Caki2 (cell line): ENCODE results near the gene PCDHGA11. TPM values are rescaled to one million over a fixed set of nuclear protein-coding genes. Genes with fewer than 3 reads are reported as not detected.
"Not testable (repeated sequence)": the region's sequence is repeated elsewhere in the genome, so short reads cannot be mapped to it uniquely, and the experiment has no call there.

Source experiments
- DNase-seq: peaks from one replicate; pipeline ENCODE4 v3.0.0-alpha.2; 2015; ENCODE audit warnings: low read depth
- in situ Hi-C: cut with HindIII; loops from 2 replicates; pipeline ENCODE4 v1.10.0; 2016; ENCODE audit warnings: low sequenced_read_pairs, low pct_unique_long_range_greater_than_20kb, mixed read lengths
- total RNA-seq: library from RNA; depleted of rRNA; stranded (reverse); fragments of >200 nt; shearing (Covaris generic); gene quantifications from 2 replicates; pipeline ENCODE4 v1.2.3, GENCODE V29; 2014; ENCODE audit warnings: low replicate concordance

PCDHGA11 gene
- total RNA-seq, 1 experiment from 2014 or later = not detected

DNA sequence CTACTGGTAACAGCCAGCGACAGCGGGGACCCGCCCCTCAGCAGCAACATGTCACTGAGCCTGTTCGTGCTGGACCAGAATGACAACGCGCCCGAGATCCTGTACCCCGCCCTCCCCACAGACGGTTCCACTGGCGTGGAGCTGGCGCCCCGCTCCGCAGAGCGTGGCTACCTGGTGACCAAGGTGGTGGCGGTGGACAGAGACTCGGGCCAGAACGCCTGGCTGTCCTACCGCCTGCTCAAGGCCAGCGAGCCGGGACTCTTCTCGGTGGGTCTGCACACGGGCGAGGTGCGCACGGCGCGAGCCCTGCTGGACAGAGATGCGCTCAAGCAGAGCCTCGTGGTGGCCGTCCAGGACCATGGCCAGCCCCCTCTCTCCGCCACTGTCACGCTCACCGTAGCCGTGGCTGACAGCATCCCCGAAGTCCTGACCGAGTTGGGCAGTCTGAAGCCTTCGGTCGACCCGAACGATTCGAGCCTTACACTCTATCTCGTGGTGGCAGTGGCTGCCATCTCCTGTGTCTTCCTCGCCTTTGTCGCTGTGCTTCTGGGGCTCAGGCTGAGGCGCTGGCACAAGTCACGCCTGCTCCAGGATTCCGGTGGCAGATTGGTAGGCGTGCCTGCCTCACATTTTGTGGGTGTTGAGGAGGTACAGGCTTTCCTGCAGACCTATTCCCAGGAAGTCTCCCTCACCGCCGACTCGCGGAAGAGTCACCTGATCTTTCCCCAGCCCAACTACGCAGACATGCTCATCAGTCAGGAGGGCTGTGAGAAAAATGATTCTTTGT lies 26.3 kb upstream of the PCDHGA11 start:
- in situ Hi-C loops, DNase-seq: not testable (repeated sequence)

DNA sequence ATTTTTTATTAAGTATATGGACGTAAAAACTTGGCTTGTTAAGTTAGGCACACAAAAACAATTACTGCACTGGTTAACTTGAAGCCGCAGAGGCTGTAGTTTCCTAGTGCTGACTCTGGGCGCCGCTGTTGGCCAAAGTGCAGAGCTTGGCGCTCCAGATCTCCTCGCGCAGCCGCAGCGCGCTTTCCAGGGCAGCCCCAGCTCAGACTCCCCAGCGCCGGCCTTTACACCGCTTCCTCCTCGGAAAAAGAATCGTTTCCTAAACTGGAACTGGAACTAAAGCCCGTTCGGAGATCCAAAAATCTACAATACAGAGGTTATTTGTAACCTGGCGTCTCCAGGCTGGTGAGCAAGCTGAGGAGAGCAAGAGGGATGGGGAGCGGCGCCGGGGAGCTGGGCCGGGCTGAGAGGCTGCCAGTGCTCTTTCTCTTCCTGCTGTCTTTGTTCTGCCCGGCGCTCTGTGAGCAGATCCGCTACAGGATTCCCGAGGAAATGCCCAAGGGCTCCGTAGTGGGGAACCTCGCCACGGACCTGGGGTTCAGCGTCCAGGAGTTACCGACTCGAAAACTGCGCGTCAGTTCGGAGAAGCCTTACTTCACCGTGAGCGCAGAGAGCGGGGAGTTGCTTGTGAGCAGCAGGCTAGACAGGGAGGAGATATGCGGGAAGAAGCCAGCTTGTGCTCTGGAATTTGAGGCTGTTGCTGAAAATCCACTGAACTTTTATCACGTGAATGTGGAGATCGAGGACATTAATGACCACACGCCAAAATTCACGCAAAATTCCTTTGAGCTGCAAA lies 22.9 kb upstream of the PCDHGA11 start, which contains the start of gene PCDHGB5:
PCDHGB5 (plus strand) TSS at position 192 of the 796 bp plus-strand sequence; CDS start at position 373, 181 bp downstream.
- DNase-seq, in situ Hi-C loops: not testable (repeated sequence)

DNA sequence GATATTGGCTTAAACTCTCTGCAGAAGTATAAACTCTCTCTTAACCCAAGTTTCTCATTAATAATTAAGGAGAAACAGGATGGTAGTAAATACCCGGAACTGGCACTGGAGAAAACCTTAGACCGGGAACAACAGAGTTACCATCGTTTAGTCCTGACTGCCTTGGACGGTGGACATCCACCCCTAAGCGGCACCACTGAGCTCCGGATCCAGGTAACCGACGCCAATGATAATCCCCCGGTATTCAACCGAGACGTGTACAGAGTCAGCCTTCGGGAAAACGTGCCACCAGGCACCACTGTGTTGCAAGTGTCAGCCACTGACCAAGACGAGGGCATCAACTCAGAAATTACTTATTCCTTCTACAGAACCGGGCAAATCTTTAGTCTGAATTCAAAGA lies 22.2 kb upstream of the PCDHGA11 start:
- in situ Hi-C loops = no loop called here

GRCh38 chr5:141399555-141400258 lies 21.1 kb upstream of the PCDHGA11 start:
- no peak for DNase-seq
- in situ Hi-C loops = no loop called here

More for the DNA sequence above, 22.2 kb upstream of the PCDHGA11 start:
- DNase-seq = no peak

- in situ Hi-C loops = no loop called here
- no peak for DNase-seq
Measured at GRCh38 chr5:141402553-141403243, 18.2 kb upstream of the PCDHGA11 start, which contains the start of gene PCDHGA9. PCDHGA9 (plus strand) TSS chr5:141402778; CDS start chr5:141402953, 175 bp downstream.

- no peak for DNase-seq
Measured at GRCh38 chr5:141403387-141403786, 17.5 kb upstream of the PCDHGA11 start.

DNA sequence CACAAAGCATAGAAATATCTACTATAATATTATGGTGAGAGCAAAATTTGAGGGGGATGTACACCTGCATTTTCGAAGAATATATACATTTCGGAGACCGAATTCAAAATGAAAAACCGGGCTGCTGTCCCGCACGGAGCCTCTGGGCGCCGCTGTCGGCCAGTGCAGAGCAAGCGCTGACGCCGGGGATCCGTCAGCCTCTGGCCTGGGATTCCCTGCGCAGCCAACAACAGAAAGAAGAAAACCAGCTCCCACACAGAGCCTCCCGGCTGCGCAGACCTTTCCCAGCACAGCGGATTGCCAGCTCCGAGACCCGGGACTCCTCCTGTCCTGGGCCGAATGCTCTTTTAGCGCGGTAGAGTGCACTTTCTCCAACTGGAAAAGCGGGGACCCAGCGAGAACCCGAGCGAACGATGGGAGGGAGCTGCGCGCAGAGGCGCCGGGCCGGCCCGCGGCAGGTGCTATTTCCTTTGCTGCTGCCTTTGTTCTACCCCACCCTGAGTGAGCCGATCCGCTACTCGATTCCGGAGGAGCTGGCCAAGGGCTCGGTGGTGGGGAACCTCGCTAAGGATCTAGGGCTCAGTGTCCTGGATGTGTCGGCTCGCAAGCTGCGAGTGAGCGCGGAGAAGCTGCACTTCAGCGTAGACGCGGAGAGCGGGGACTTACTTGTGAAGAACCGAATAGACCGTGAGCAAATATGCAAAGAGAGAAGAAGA lies 12.9 kb upstream of the PCDHGA11 start, which contains the start of gene PCDHGB6:
PCDHGB6 (plus strand) TSS at position 232 of the 716 bp plus-strand sequence; CDS start at position 414, 182 bp downstream.
- in situ Hi-C loops = not testable (repeated sequence)
- DNase-seq = peak; percentile 58

More at GRCh38 chr5:141403387-141403786, 17.5 kb upstream of the PCDHGA11 start:
- in situ Hi-C loops = no loop called here

DNA sequence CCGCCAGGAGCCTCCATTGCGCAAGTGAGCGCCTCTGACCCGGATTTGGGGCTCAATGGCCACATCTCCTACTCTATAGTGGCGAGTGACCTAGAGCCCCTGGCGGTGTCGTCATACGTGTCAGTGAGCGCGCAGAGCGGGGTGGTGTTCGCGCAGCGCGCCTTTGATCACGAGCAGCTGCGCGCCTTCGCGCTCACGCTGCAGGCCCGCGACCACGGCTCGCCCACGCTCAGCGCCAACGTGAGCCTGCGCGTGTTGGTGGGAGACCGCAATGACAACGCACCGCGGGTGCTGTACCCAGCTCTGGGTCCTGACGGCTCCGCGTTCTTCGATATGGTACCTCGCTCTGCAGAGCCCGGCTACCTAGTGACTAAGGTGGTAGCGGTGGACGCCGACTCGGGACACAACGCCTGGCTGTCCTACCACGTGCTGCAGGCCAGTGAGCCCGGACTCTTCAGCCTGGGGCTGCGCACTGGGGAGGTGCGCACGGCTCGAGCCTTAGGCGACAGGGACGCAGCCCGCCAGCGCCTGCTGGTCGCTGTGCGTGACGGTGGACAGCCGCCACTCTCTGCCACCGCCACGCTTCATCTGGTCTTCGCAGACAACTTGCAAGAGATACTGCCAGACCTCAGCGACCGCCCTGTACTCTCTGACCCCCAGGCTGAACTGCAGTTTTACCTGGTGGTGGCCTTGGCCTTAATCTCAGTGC lies 11.1 kb upstream of the PCDHGA11 start:
- DNase-seq = no peak
- in situ Hi-C loops = no loop called here

GRCh38 chr5:141411575-141411974 lies 9.3 kb upstream of the PCDHGA11 start:
- in situ Hi-C loops = no loop called here

DNA sequence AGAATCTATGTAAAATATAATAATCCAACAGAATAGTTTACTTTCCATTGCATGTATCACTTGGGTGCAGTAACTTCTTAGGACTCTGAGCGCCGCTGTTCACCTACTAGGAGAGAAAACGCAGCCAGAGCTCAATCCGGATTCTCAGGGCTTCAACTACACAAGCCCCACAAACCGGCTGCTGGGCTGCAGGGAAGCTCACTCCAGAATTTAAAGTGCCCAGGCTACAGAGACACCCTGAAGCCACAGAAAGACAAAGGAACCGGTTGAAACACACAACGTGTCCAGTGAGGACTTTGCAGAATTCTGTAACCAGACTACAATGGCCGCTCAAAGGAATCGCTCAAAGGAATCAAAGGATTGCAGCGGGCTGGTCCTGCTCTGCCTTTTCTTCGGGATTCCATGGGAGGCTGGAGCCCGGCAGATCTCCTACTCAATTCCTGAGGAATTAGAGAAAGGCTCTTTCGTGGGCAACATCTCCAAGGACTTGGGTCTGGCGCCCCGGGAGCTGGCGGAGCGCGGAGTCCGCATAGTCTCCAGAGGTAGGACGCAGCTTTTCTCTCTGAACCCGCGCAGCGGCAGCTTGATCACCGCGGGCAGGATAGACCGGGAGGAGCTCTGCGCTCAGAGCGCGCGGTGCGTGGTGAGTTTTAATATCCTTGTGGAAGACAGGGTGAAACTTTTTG lies 7.9 kb upstream of the PCDHGA11 start, which contains the start of gene PCDHGA10:
PCDHGA10 (plus strand) TSS at position 134 of the 686 bp plus-strand sequence; CDS start at position 323, 189 bp downstream.
- DNase-seq = no peak

More at GRCh38 chr5:141411575-141411974, 9.3 kb upstream of the PCDHGA11 start:
- DNase-seq = no peak

GRCh38 chr5:141413540-141414069 lies 7.2 kb upstream of the PCDHGA11 start:
- DNase-seq = no peak
- in situ Hi-C loops = no loop called here

More for the DNA sequence above, 7.9 kb upstream of the PCDHGA11 start, which contains the start of gene PCDHGA10:
- in situ Hi-C loops = no loop called here

GRCh38 chr5:141414548-141415274 lies 6.1 kb upstream of the PCDHGA11 start:
- in situ Hi-C loops = not testable (repeated sequence)

DNA sequence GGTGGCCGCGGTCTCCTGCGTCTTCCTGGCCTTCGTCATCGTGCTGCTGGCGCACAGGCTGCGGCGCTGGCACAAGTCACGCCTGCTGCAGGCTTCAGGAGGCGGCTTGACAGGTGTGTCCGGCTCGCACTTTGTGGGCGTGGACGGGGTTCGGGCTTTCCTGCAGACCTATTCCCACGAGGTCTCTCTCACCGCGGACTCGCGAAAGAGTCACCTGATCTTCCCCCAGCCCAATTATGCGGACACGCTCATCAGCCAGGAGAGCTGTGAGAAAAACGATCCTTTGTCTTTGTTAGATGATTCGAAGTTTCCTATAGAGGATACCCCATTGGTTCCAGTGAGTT lies 5.6 kb upstream of the PCDHGA11 start:
- in situ Hi-C loops, DNase-seq: not testable (repeated sequence)

More at GRCh38 chr5:141414548-141415274, 6.1 kb upstream of the PCDHGA11 start:
- DNase-seq = not testable (repeated sequence)

DNA sequence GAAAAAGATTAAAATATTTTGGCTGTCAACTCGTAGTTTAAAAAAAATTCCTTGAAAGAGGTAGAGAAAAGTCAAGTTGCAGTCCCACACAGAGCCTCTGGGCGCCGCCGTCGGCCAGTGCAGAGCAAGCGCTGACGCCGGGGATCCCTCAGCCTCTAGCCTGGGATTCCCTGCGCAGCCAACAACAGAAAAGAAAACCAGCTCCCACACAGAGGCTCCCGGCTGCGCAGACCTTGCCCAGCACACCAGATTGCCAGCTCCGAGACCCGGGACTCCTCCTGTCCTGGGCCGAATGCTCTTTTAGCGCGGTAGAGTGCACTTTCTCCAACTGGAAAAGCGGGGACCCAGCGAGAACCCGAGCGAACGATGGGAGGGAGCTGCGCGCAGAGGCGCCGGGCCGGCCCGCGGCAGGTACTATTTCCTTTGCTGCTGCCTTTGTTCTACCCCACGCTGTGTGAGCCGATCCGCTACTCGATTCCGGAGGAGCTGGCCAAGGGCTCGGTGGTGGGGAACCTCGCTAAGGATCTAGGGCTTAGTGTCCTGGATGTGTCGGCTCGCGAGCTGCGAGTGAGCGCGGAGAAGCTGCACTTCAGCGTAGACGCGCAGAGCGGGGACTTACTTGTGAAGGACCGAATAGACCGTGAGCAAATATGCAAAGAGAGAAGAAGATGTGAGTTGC lies 3.2 kb upstream of the PCDHGA11 start, which contains the start of gene PCDHGB7:
PCDHGB7 (plus strand) TSS at position 184 of the 679 bp plus-strand sequence; CDS start at position 367, 183 bp downstream.
- DNase-seq = peak; percentile 70
- in situ Hi-C loops = not testable (repeated sequence)
